ENCODE results near the gene CUL5. TPM values are rescaled to one million over a fixed set of nuclear protein-coding genes. Genes with fewer than 3 reads are reported as not detected.
A peak's percentile ranks its signal among the peaks of the same experiment; 100 is the strongest.
"Not testable (repeated sequence)": the region's sequence is repeated elsewhere in the genome, so short reads cannot be mapped to it uniquely, and the experiment has no call there.

The CUL5 gene
- total RNA-seq, 2 donors from 2014 or later = 33.4 to 38.2 TPM

GRCh38 chr11:108093128-108093904 lies 84.6 kb downstream of the CUL5 start:
- ATAC-seq (no peak), DNase-seq (no peak)

GRCh38 chr11:108097179-108097578 lies 88.5 kb downstream of the CUL5 start:
- no peak for DNase-seq
- ATAC-seq = peak; percentile 76
- intact Hi-C loops (cut with DNase I, micrococcal nuclease) = no loop called here

More at GRCh38 chr11:108093128-108093904, 84.6 kb downstream of the CUL5 start:
- intact Hi-C loops (cut with DNase I, micrococcal nuclease) = no loop called here

- intact Hi-C loops (cut with DNase I, micrococcal nuclease) = no loop called here
- DNase-seq = no peak
- no peak for ATAC-seq
These were observed 92.5 kb downstream of the CUL5 start for GRCh38 chr11:108101090-108101775.

DNA sequence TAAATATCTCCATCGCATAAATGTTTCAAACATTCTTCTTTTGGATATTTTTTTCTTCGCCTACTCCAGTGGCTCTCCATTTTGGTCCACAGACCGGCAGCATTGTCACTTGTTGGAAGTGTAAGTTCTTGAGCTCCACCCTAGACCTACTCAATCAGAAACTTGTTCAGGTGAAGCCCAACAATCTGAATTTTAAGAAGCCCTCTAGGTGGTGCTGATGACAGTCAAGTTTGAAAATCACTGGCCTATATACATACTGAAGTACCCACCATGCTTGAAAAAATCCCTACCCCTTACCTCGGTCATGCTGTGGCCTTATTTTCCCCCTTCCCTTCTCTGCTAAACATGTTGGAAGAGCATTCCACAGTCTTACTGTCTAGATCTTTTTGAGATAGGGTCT lies 102.4 kb downstream of the CUL5 start:
- DNase-seq (no peak), ATAC-seq (no peak)
- intact Hi-C loops (cut with DNase I, micrococcal nuclease) = no loop called here

DNA sequence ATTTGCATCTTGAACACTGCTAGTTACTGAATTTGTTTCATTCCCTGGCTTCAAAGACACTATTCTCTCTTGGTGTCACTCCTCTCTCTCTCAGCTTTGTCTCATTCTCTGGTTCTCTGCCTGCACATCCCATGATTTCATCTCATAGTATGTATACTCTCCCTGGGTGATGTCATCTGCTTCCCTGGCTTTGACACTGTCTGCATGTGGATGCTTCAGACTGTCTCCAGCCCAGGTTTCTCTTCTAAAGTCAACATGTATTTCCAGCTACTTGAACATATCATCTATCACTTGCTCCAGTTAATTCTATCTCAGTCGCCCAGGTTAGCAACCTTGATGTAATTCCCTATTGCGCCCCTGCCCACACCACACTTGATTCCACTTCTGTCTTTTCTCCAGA lies 103.4 kb downstream of the CUL5 start:
- ATAC-seq (no peak), DNase-seq (no peak)
- intact Hi-C loops (cut with DNase I, micrococcal nuclease) = no loop called here

- peak; percentile 79 for ATAC-seq
- peak; percentile 71 to 73 for DNase-seq
- intact Hi-C loops (cut with DNase I, micrococcal nuclease) = no loop called here
These were observed 106.9 kb downstream of the CUL5 start for GRCh38 chr11:108115500-108116140.

GRCh38 chr11:108117746-108118371 lies 109.2 kb downstream of the CUL5 start:
- no peak for DNase-seq

DNA sequence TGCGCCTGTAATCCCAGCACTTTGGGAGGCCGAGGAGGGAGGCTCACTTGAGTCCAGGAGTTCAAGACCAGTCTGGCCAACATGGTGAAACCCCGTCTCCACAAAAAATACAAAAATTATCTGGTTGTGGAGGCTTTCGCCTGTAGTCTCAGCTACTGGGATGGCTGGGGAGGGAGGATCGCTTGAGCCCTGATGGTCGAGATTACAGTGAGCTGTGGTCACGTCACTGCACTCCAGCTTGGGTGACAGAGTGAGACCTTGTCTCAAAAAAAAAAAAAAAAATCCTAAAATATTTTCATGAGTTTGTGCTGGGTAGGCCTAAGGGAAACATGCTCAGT lies 112.2 kb downstream of the CUL5 start:
- intact Hi-C loops (cut with DNase I, micrococcal nuclease); ATAC-seq; DNase-seq: not testable (repeated sequence)

More at GRCh38 chr11:108117746-108118371, 109.2 kb downstream of the CUL5 start:
- intact Hi-C loops (cut with DNase I, micrococcal nuclease) = no loop called here
- ATAC-seq = no peak

DNA sequence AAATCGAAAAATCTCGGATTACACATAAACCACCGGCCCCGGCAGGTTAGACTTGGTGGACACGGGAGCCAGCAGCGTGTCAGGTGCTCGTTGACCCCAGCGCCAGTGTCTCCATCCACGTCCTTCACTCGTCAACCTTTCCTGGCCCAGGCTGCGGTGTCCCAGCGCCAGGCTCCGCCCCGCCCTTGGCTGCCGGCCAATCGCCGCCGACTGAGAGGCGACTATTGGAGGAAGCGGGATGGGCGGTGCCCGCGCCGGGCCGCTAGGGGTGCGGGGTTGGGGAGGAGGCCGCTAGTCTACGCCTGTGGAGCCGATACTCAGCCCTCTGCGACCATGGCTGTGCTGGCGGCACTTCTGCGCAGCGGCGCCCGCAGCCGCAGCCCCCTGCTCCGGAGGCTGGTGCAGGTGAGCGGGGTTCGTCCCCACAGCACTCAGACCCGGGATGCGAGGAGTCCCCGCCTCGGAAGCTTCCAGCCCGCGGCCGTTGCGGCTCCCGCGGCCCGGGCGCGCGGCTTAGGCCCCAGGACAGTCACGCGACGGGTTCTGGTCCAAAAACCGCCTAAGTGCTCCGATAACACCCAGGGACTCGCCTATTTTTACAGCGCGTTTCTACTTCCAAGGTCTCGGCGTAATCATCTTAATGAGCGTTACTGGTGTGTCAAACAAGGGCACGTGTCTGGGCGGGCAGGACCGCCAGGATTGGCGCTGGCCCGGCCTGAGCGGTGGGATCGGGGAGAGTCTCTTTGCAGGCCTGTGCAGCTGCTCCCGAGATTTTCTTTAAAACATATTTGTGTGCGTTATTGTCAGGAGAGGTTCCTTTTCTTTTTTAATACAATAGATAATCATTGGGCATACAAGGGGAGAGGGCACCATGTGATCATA lies 112.8 kb downstream of the CUL5 start, which contains the start of gene ACAT1:
Gene ACAT1 (plus strand): TSS at position 294 of the 882 bp plus-strand sequence. CDS start 40 bp downstream, at position 334.
- DNase-seq (peak; percentile 97 to 99), ATAC-seq (peak; percentile 84)
- intact Hi-C loops (cut with DNase I, micrococcal nuclease) = no loop called here

DNA sequence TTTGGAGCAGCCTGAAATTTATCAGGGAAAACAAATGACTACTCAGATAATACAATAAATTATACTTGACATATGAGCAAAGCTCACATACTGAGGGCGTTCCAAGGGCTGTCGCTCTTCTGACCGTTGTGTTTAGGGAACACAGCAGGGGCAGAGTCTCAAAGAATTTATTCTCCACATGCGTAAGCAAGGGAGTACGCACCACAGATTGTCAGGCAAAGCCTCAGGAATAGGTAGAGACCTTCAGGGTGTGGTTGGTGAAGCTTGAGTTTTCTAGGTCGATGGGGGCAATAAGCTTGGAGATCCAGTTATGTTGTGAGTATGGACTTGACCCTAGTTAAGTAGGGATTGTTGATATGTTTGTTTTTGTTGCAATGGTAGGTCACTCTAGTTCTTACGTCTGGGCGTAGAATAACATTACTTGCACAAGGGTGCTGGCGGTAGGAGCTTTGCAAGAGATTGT lies 113.5 kb downstream of the CUL5 start:
- ATAC-seq (peak; percentile 62), DNase-seq (peak; percentile 33 to 48)
- intact Hi-C loops (cut with DNase I, micrococcal nuclease) = no loop called here

- ATAC-seq (no peak), DNase-seq (no peak)
- intact Hi-C loops (cut with DNase I, micrococcal nuclease) = no loop called here
These were observed 116.4 kb downstream of the CUL5 start for GRCh38 chr11:108125096-108125495.

DNA sequence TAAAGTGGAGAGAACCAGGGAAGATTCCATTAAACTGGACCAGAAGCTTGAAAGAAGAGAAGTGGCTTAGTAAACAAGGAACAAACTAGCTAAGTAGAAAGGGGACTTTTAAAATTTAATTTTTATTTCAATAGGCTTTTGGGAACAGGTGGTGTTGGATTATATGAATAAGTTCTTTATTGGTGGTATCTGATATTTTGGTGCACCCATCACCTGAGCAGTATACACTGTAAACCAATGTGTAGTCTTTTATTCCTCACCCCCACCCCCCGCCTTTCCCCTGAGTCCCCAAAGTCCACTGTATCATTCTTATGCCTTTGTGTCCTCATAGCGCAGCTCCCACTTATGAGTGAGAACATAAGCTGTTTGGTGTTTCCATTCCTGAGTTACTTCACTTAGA lies 120.1 kb downstream of the CUL5 start:
- ATAC-seq (no peak), DNase-seq (no peak)
- intact Hi-C loops (cut with DNase I, micrococcal nuclease) = no loop called here

- ATAC-seq = no peak
- intact Hi-C loops (cut with DNase I, micrococcal nuclease) = no loop called here
- no peak for DNase-seq
These were observed 123.3 kb downstream of the CUL5 start for GRCh38 chr11:108131993-108132392.

GRCh38 chr11:108132993-108133538 lies 124.4 kb downstream of the CUL5 start:
- DNase-seq; ATAC-seq; intact Hi-C loops (cut with DNase I, micrococcal nuclease): not testable (repeated sequence)

DNA sequence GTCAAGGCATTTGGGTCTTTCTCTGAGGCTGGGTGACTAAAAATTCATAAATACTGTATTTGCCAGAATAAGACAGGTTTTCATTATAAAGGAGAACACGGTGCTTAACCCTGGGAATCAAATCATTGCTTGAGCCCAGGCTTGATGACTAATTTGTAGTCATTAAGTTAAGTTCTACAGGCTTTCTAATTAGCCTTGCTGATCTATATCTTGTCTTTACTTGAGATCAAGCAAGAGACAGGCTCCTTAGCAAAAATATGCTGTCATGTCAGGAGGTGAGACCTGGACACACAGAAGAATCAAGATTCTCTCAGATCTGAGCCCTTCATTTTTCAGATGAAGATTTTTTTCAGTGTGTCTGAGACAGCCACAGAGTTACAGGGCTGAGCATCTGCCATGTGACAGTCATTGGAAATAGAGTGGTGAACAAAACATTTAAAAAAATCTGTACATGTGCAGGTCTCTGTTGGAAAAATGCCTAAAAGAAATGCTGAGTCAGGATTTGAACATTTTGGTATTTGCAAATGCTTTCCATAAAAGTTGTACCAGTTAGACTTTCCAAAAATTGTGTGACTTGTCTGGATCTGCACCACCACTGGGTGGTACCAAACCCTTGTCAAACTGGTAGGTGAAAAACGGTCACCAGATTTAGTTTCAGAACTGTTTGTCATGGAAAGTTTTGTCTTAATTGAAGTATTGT lies 127.3 kb downstream of the CUL5 start:
- no peak for ATAC-seq
- intact Hi-C loops (cut with DNase I, micrococcal nuclease) = no loop called here
- no peak for DNase-seq

GRCh38 chr11:108137212-108137611 lies 128.5 kb downstream of the CUL5 start:
- no peak for ATAC-seq
- intact Hi-C loops (cut with DNase I, micrococcal nuclease) = no loop called here

DNA sequence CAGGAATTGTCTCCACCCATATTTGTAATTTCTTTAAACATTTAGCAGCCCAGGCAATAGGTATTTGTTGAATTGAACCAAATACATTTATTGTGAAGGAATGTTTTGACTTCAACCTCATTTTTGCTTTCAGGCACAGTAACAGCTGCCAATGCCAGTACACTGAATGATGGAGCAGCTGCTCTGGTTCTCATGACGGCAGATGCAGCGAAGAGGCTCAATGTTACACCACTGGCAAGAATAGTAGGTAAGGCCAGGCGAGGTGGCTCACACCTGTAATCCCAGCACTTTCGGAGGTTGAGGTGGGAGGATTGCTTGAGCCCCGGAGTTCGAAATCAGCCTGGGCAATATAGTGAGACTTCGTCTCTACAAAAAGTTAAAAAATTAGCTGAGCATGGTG lies 133.6 kb downstream of the CUL5 start:
- ATAC-seq (no peak), DNase-seq (no peak)
- intact Hi-C loops (cut with DNase I, micrococcal nuclease) = no loop called here

More at GRCh38 chr11:108137212-108137611, 128.5 kb downstream of the CUL5 start:
- DNase-seq = no peak
